HCT116 (cell line): ENCODE data around the gene EMP1. TPM values are rescaled to one million over a fixed set of nuclear protein-coding genes. Genes with fewer than 3 reads are reported as not detected.

Experiments used
- ATAC-seq: fragments of 200-7000 bp; cut with Tn5 transposase; 2 replicates; pipeline ENCODE4 v1.9.1; 2020; ENCODE audit warnings: mild to moderate bottlenecking, moderate library complexity
- BruUV-seq: library from RNA; stranded (reverse); fragments of 400-500 nt; replicated peaks from 2 replicates; lab custom pipeline; 2021; lab: Mats Ljungman, UMichigan
- CTCF ChIA-PET: fragments of 300-600 bp; sonication (Branson Sonifier 250); formaldehyde crosslinking; loops from one replicate; lab custom pipeline; 2021; ENCODE audit warnings: antibody characterized with exemption; lab: Charles Lee
- POLR2A ChIA-PET: fragments of 300-600, 350-600 bp; sonication (Branson Sonifier 250); formaldehyde crosslinking; loops from one replicate; lab custom pipeline; 2021; ENCODE audit warnings: antibody characterized with exemption; lab: Charles Lee
- RAD21 ChIA-PET, 2 experiments: fragments of 300-600 bp; sonication (Branson Sonifier 250); formaldehyde crosslinking; loops; one replicate each; lab custom pipeline; 2023; ENCODE audit warnings: low total read pairs in 2 of 2; ENCODE audit not compliant: uncharacterized antibody in 2 of 2, unreplicated experiment in 2 of 2, low non-redundant PET in 1 of 2; lab: Charles Lee
- DNase-seq: peaks from one replicate; pipeline ENCODE4 v3.0.0-alpha.2; 2010; ENCODE audit warnings: low read depth, low spot score
- H2AFZ ChIP-seq: fragments of 200-600 bp; shearing (Covaris generic), sonication (generic); 2 replicates; pipeline ENCODE4 v1.6.1; 2017; ENCODE audit warnings: low read depth, mixed run types, mixed read lengths, antibody characterized with exemption, low read length; ENCODE audit not compliant: poor library complexity, severe bottlenecking
- H3K27ac ChIP-seq: 2 replicates; pipeline ENCODE4 v1.5.1; 2012; ENCODE audit warnings: low read depth, low read length
- H3K27me3 ChIP-seq: fragments of 200-600 bp; sonication (generic); 2 replicates; pipeline ENCODE4 v1.6.1; 2016; ENCODE audit warnings: mixed run types, low read length, mixed read lengths; ENCODE audit not compliant: insufficient read depth
- H3K36me3 ChIP-seq, 2 experiments: fragments of 200-500 bp in 1 of 2; fragments of 200-600 bp in 1 of 2; sonication (Bioruptor generic) in 1 of 2; sonication (generic) in 1 of 2; 2 replicates each; pipeline versions ENCODE4 v1.5.1 to v1.6.1; 2014 to 2016; ENCODE audit warnings: low read length in 2 of 2, inconsistent platforms in 1 of 2, mixed read lengths in 1 of 2, mixed run types in 1 of 2; ENCODE audit not compliant: insufficient read depth in 2 of 2, control insufficient read depth in 1 of 2
- H3K4me1 ChIP-seq, 2 experiments: fragments of 200-600 bp in 1 of 2; sonication (generic) in 1 of 2; 2 replicates each; pipeline versions ENCODE4 v1.5.1 to v1.6.1; 2012 to 2017; ENCODE audit warnings: low read length in 2 of 2, inconsistent platforms in 1 of 2, mild to moderate bottlenecking in 1 of 2, mixed read lengths in 1 of 2, mixed run types in 1 of 2, moderate library complexity in 1 of 2; ENCODE audit not compliant: insufficient read depth in 2 of 2, control insufficient read depth in 1 of 2
- H3K4me2 ChIP-seq: fragments of 200-600 bp; sonication (generic); 2 replicates; pipeline ENCODE4 v1.6.1; 2017; ENCODE audit warnings: mixed run types, low read length, mixed read lengths
- H3K4me3 ChIP-seq, 2 experiments: fragments of 200-600 bp in 1 of 2; sonication (generic) in 1 of 2; replicated peaks in 1 of 2; 2 replicates each; pipeline ENCODE4 v1.5.1; 2011 to 2016; ENCODE audit warnings: low read length in 2 of 2, control low read depth in 1 of 2, low read depth in 1 of 2, mild to moderate bottlenecking in 1 of 2, mixed read lengths in 1 of 2, mixed run types in 1 of 2
- H3K79me2 ChIP-seq: fragments of 200-600 bp; sonication (generic); 2 replicates; pipeline ENCODE4 v1.6.1; 2017; ENCODE audit warnings: mild to moderate bottlenecking, mixed run types, low read length, moderate library complexity, mixed read lengths; ENCODE audit not compliant: insufficient read depth
- H3K9ac ChIP-seq: fragments of 200-600 bp; sonication (generic); 2 replicates; pipeline ENCODE4 v1.6.1; 2016; ENCODE audit warnings: low read length, mixed read lengths
- H3K9me2 ChIP-seq: fragments of 200-600 bp; sonication (generic), shearing (Covaris generic); 2 replicates; pipeline ENCODE4 v1.6.1; 2017; ENCODE audit warnings: mixed run types, mild to moderate bottlenecking, moderate library complexity; ENCODE audit not compliant: insufficient read depth
- H3K9me3 ChIP-seq, 2 experiments: fragments of 200-500 bp in 1 of 2; fragments of 200-600 bp in 1 of 2; sonication (Bioruptor generic) in 1 of 2; sonication (generic) in 1 of 2; 2 replicates each; pipeline ENCODE4 v1.6.1; 2014 to 2017; ENCODE audit warnings: low read length in 2 of 2, mixed read lengths in 2 of 2, inconsistent platforms in 1 of 2, low read depth in 1 of 2, mild to moderate bottlenecking in 1 of 2, mixed run types in 1 of 2, moderate library complexity in 1 of 2; ENCODE audit not compliant: control insufficient read depth in 1 of 2, insufficient read depth in 1 of 2
- H4K20me1 ChIP-seq: fragments of 200-600 bp; sonication (generic), shearing (Covaris generic); 2 replicates; pipeline ENCODE4 v1.6.1; 2017; ENCODE audit warnings: mixed run types, mild to moderate bottlenecking, moderate library complexity; ENCODE audit not compliant: insufficient read depth
- CEBPB ChIP-seq: IDR thresholded peaks from 2 replicates; pipeline ENCODE4 v1.6.1; 2012; ENCODE audit warnings: low read depth
- FOSL1 ChIP-seq: IDR thresholded peaks from 2 replicates; pipeline ENCODE4 v1.6.1; 2012; ENCODE audit warnings: low read depth
- SIN3A ChIP-seq: IDR thresholded peaks from 2 replicates; pipeline ENCODE4 v1.6.1; 2012; ENCODE audit warnings: low read depth
- SRF ChIP-seq: IDR thresholded peaks from 2 replicates; pipeline ENCODE4 v1.6.1; 2012; ENCODE audit warnings: low read depth
- TCF7L2 ChIP-seq: IDR thresholded peaks from 2 replicates; pipeline ENCODE4 v1.7.0; 2011; ENCODE audit warnings: borderline replicate concordance, inconsistent platforms; ENCODE audit not compliant: insufficient read depth, insufficient read length; ENCODE audit errors: extremely low read depth
- YY1 ChIP-seq: IDR thresholded peaks from 2 replicates; pipeline ENCODE4 v1.6.1; 2011; ENCODE audit warnings: low read length, low read depth, moderate library complexity, mild to moderate bottlenecking; ENCODE audit not compliant: insufficient replicate concordance; ENCODE audit errors: extremely low read depth
- ZFX ChIP-seq: fragments of 450-650 bp; IDR thresholded peaks from 2 replicates; pipeline ENCODE4 v1.6.1; 2017
- intact Hi-C: fragments of 100-400 bp; cut with micrococcal nuclease; formaldehyde crosslinking; loops from 2 replicates; pipeline ENCODE4 v1.10.0; 2022
- total RNA-seq: library from RNA; stranded (reverse); gene quantifications from one replicate; pipeline ENCODE4 v1.2.1, GENCODE V29; 2021; ENCODE audit not compliant: unreplicated experiment
- TF ChIP-seq, protein P1 (sequence below): IDR thresholded peaks from 2 replicates; pipeline ENCODE4 v1.6.1; 2012
- TF ChIP-seq, protein P2 (sequence below): IDR thresholded peaks from 2 replicates; pipeline ENCODE4 v1.6.1; 2011; ENCODE audit warnings: mild to moderate bottlenecking, low read length, moderate library complexity; ENCODE audit not compliant: insufficient replicate concordance; ENCODE audit errors: extremely low read depth

Gene EMP1
- total RNA-seq, 1 experiment from 2014 or later = 110 TPM

DNA sequence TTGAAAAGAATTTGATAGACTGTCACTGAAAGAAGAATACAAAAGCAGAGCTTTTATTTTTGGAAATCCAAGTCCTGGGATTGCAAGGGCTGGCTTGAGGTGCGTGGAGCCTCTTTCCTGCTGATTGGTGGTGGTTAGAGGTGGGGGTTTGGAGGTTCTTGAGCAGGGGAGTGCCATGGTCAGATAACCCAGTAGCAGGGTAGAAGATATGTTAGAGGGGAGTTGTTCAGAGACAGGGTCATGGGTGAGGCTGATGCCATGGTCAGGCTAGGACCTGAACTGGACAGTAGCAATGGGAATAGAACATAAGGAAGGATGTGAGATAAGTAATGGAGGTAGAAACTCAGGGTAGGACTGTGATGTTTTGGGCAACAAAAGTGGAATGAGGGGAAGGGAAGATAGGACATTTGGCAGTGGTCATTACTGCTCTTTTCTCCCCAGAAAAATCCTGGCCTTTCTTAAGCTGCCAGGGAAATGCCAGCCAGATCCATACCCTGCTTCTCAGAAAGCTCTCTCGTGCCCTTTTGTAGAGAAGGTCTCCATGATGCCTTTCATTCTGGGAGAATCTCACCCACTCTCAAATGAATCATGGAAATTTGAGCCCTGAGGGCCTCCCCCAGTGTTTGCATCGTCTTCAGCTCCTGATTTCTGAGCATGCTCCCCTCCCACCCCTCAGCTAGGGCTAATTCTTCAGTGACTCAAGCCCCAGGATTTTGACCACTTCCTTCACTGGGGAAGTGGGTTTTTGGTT lies 9.5 kb downstream of the EMP1 start (continued):
- peak; percentile 52 for TF ChIP-seq YY1
- TF ChIP-seq SIN3A = peak; percentile 56; the same call in 1 of the 2 replicates
- no peak for TF ChIP-seq ZFX
- TF ChIP-seq, protein P1, sequence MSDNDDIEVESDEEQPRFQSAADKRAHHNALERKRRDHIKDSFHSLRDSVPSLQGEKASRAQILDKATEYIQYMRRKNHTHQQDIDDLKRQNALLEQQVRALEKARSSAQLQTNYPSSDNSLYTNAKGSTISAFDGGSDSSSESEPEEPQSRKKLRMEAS = peak; percentile 74; the same call in 1 of the 2 replicates
- no peak for TF ChIP-seq TCF7L2

DNA sequence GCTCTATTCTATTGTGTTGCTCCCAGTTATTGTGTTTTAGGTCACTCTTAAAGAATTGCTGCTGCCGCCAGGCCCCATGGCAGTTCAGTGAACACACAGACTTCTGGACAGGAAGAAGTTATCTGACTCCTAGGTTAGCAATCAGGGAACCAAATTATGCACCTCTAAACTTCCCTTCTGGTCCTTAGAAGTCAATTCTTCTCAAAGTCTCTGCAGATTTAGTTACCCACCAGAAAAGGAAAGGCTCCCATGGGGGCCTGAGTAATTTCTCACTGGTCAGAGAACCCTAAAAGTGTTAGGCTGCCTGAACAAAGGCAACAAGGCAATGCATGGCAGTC lies 10.0 kb downstream of the EMP1 start:
- POLR2A ChIA-PET = interaction anchor here (0.6 to 1.0 kb wide), 2 partner anchors 10 to 14 kb away, joined by 4 read pairs; partner anchors contain the start of gene EMP1
- Histone ChIP-seq H3K9me2 (no peaks in the 10 kb centered on the region), H3K4me3 (peak overlapping the region in 1 of 2 experiments; percentile 40; a peak in 3 of 4 replicates), H3K9ac (peak overlapping the region; percentile 73), H2AFZ (no peak overlapping the region), H3K79me2 (peaks cover 99% of the 10 kb centered on the region), H3K9me3 (no peaks in the 10 kb centered on the region), H3K27ac (peak overlapping the region; percentile 82), H3K27me3 (no peaks in the 10 kb centered on the region), H4K20me1 (no peaks in the 10 kb centered on the region), H3K4me2 (peak overlapping the region; percentile 68), H3K4me1 (peaks cover 74 to 100% of the 10 kb centered on the region in 2 experiments), H3K36me3 (no peaks in the 10 kb centered on the region)
- RAD21 ChIA-PET = interaction anchor here in 1 of 2 experiments (1.6 kb wide), 1 partner anchor 10 kb away, joined by 4 read pairs; the partner anchor contains the start of gene EMP1
- CTCF ChIA-PET = interaction anchor here (2.6 kb wide), 1 partner anchor 108 kb away, joined by 13 read pairs; no protein-coding TSS in a partner anchor
- no TSS peak for BruUV-seq
- intact Hi-C loops = loop anchor here (1.0 to 10.0 kb wide), 3 partner anchors 108 to 402 kb away; partner anchors contain the start of gene HEBP1
- ATAC-seq = no peak
- TF ChIP-seq, protein P1 = no peak
- TF ChIP-seq FOSL1 = no peak; the same call in 1 of the 2 replicates
- TF ChIP-seq SRF = peak; percentile 5; the same call in 1 of the 2 replicates
- TF ChIP-seq, protein P2, sequence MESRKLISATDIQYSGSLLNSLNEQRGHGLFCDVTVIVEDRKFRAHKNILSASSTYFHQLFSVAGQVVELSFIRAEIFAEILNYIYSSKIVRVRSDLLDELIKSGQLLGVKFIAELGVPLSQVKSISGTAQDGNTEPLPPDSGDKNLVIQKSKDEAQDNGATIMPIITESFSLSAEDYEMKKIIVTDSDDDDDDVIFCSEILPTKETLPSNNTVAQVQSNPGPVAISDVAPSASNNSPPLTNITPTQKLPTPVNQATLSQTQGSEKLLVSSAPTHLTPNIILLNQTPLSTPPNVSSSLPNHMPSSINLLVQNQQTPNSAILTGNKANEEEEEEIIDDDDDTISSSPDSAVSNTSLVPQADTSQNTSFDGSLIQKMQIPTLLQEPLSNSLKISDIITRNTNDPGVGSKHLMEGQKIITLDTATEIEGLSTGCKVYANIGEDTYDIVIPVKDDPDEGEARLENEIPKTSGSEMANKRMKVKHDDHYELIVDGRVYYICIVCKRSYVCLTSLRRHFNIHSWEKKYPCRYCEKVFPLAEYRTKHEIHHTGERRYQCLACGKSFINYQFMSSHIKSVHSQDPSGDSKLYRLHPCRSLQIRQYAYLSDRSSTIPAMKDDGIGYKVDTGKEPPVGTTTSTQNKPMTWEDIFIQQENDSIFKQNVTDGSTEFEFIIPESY = no peak
- no peak for TF ChIP-seq CEBPB
- DNase-seq = no peak
